ENCODE data around the gene ZSCAN2.

The ZSCAN2 gene

DNA sequence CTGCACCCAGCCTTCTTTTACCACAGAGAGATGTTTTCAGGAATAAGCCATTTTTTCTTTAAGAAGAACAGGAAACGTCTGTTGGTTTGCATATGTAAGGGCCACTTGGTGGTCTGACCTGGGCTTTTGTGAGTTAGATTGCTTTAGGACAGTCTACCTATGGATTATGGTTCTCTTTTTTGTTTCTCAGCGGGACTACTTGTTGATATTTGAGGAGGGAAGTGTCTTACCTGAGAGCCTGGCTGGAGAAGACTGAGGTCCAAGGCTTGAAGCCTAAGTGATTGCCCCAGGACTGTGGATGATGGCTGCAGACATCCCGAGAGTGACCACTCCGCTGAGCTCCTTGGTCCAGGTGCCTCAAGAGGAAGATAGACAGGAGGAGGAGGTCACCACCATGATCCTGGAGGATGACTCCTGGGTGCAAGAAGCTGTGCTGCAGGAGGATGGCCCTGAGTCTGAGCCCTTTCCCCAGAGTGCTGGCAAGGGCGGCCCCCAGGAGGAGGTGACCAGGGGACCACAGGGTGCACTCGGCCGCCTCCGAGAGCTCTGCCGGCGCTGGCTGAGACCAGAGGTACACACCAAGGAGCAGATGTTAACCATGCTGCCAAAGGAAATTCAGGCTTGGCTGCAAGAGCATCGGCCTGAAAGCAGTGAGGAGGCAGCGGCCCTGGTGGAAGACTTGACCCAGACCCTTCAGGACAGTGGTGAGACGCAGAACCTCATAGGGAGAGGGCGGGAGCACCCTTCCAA lies 3.0 kb downstream of the ZSCAN2 start:
- DNase-seq (ENCODE audit: low read depth), result no peak
- no peak overlapping the region for H3K4me3 ChIP-seq (ENCODE audit: control insufficient read depth, low read depth, low read length)
- TF ChIP-seq, protein P1, sequence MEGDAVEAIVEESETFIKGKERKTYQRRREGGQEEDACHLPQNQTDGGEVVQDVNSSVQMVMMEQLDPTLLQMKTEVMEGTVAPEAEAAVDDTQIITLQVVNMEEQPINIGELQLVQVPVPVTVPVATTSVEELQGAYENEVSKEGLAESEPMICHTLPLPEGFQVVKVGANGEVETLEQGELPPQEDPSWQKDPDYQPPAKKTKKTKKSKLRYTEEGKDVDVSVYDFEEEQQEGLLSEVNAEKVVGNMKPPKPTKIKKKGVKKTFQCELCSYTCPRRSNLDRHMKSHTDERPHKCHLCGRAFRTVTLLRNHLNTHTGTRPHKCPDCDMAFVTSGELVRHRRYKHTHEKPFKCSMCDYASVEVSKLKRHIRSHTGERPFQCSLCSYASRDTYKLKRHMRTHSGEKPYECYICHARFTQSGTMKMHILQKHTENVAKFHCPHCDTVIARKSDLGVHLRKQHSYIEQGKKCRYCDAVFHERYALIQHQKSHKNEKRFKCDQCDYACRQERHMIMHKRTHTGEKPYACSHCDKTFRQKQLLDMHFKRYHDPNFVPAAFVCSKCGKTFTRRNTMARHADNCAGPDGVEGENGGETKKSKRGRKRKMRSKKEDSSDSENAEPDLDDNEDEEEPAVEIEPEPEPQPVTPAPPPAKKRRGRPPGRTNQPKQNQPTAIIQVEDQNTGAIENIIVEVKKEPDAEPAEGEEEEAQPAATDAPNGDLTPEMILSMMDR (conservative IDR thresholded peaks at IDR 0.05; ENCODE audit: control insufficient read depth, insufficient read depth, low read depth, low read length), result no peak

DNA sequence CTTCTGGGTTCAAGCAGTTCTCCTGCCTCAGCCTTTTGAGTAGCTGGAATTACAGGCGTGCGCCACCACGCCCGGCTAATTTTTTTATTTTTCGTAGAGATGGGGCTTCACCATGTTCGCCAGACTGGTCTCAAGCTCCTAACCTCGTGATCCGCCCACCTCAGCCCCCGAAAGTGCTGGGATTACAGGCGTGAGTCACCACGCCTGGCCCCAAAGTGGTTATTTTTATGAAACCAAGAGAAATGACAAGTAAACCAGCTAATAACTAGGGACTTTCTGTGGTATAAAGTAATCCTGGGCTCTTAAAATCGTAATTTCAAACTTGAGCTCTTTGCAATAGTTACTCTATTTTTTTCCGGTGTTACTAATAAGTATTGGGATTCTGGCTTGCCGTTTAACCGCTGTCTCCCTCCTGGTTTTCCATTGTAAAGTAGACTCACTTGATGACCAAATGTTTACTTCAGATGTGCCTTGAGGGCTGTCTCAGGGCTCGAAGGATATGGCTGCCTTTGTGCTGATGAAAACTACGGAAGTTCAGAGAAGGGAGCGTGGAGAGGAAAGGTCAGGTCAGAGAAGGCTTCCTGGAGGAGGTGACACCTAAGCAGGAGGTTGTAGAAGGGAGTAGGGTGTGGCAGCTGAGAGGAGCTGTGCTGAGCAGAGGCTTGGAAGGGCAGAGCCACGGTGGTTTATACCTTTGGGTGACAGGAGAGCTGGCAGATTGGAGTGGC lies 4.2 kb downstream of the ZSCAN2 start:
- peak; percentile 55 for DNase-seq (ENCODE audit: low read depth)
- TF ChIP-seq, protein P1 (conservative IDR thresholded peaks at IDR 0.05; ENCODE audit: control insufficient read depth, insufficient read depth, low read depth, low read length), result no peak
- H3K4me3 ChIP-seq (ENCODE audit: control insufficient read depth, low read depth, low read length), result no peak overlapping the region

DNA sequence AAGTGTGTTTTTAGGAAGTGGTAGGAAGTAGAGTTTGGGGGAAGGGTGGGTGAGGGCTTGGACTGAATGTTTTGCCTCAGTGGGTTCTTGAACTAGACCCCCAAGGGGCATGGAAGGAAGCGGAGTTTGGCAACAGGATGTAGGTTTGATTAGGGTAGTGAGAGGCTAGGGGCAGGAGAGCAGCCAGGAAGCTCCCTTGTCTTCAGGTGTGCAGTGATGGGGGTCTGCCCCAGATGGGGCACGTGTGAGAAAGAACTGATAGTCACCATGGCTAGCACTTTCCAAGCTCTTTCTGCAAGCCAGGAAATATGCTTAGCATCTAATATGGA lies 4.7 kb downstream of the ZSCAN2 start:
- no peak overlapping the region for H3K4me3 ChIP-seq (ENCODE audit: control insufficient read depth, low read depth, low read length)
- TF ChIP-seq, protein P1 (conservative IDR thresholded peaks at IDR 0.05; ENCODE audit: control insufficient read depth, insufficient read depth, low read depth, low read length), result no peak
- DNase-seq (ENCODE audit: low read depth), result no peak

DNA sequence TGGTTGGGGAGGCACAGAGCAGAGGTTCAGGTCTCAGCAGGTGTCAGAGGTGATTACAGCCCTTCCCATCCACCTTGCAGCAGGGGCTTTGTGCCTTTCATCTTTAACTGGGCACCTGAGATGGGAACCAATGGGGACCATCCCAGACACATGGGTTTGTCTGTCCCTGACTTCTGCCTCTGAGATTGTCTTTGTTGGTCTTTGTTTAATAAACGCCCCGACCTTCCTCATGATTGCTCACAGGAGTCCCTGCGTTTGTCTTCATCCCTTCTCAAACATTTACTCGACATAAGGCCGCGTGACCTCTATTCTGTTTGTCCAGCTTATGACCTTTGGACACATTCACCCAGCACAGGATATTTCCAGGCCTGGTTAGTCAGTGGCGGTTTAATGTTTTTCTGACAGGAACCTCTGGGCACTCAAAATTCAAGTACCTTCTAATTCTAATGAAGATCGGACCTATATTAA lies 5.9 kb downstream of the ZSCAN2 start:
- TF ChIP-seq, protein P1 (conservative IDR thresholded peaks at IDR 0.05; ENCODE audit: control insufficient read depth, insufficient read depth, low read depth, low read length), result no peak
- DNase-seq (ENCODE audit: low read depth), result no peak
- no peak overlapping the region for H3K4me3 ChIP-seq (ENCODE audit: control insufficient read depth, low read depth, low read length)

DNA sequence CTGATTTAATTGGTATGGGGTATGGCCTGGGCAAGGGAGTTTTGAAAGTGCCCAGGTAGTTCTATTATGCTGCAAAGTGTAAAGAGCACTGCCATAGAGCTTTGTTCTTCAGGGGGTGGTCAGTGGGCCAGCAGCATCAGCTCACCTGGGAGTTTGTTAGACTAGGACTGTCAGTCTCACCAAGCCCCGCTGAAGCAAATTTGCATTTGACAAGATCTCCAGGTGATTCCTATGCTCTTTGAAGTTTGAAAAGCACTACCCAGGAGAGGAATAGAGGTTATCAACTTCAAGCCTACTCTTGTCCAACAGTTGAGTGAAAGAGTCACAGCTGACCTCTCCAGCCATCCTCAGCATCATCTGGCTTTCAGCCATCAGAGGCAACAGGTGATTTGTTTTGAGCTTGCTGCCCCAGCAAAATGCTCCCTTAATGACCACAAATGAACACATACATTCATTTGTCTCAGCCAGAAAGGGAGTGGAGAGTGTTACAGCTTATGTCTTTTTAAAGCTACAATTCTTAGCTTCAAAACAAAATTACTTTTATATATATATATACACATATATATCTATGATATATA lies 8.0 kb downstream of the ZSCAN2 start:
- TF ChIP-seq, protein P1 (conservative IDR thresholded peaks at IDR 0.05; ENCODE audit: control insufficient read depth, insufficient read depth, low read depth, low read length), result no peak
- no peak overlapping the region for H3K4me3 ChIP-seq (ENCODE audit: control insufficient read depth, low read depth, low read length)
- DNase-seq (ENCODE audit: low read depth), result no peak

DNA sequence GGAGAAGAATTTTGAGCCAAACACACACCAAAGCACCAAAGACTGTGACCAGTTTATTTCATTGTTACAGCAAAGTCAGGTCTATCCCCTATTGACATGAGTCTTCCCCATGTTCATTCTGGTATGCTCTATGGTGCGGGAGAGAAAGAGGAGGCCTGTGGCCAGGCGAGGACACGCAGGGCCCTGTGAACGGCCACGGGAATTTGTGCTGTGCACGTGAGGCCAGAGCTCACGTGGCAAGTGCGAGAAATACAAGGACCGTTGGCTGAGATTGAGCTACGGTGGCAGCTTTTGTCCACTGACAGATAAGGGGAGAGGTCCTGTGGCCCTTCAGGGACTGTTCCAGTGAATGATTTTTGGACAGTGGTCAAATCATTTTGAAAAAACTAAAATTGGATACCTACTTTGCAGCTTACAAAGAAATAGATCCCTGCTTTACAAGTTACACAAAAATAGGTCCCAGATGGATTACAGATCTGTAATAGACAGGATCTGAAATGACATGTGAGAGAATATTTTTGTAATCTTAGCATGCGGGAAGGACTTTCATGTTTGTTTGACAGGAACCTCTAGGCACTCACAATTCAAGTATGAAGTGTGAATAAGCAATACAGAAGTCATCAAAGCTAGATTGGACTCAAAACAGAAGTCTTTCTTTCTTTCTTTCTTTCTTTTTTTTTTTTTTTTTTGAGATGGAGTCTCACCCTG lies 9.2 kb downstream of the ZSCAN2 start:
- no peak overlapping the region for H3K4me3 ChIP-seq (ENCODE audit: control insufficient read depth, low read depth, low read length)
- DNase-seq (ENCODE audit: low read depth), result no peak
- TF ChIP-seq, protein P1 (conservative IDR thresholded peaks at IDR 0.05; ENCODE audit: control insufficient read depth, insufficient read depth, low read depth, low read length), result no peak
